Measurements from ENCODE around the gene TRAIP.

GRCh38 chr3:49859576-49860305 lies 3.4 kb upstream of the TRAIP start:
- TF ChIP-seq CTCF (IDR thresholded peaks at IDR 0.05; ENCODE audit: low read length) = no peak
- no peak for TF ChIP-seq EZH2 (IDR thresholded peaks at IDR 0.05; ENCODE audit: borderline replicate concordance, low read length)

Measured in OCI-LY1 (cell line).